Upper lobe of left lung (tissue), 6 donors: ENCODE data around the gene MARK2. TPM values are rescaled to one million over a fixed set of nuclear protein-coding genes. Genes with fewer than 3 reads are reported as not detected.

Source experiments
- ATAC-seq, 2 donors: fragments of 200-7000 bp; cut with Tn5 transposase; one replicate each; pipeline ENCODE4 v1.9.1; 2022; ENCODE audit warnings: mild to moderate bottlenecking in 2 of 2, moderate library complexity in 2 of 2; ENCODE audit not compliant: low FRiP score in 2 of 2
- DNase-seq, 2 donors: peaks; one replicate each; pipeline ENCODE4 v3.0.0-alpha.2; 2019 to 2020
- H3K27ac ChIP-seq, 4 donors: fragments of 200-600 bp; sonication (generic); one replicate each; pipeline ENCODE4 v1.5.1; 2016 to 2019
- H3K27me3 ChIP-seq, 4 donors: fragments of 200-600 bp; sonication (generic); one replicate each; pipeline ENCODE4 v1.5.1; 2017 to 2019
- H3K36me3 ChIP-seq, 4 donors: fragments of 200-600 bp; sonication (generic); one replicate each; pipeline ENCODE4 v1.5.1; 2016 to 2019
- H3K4me1 ChIP-seq, 4 donors: fragments of 200-600 bp; sonication (generic); one replicate each; pipeline ENCODE4 v1.5.1; 2018 to 2019
- H3K4me3 ChIP-seq, 4 donors: fragments of 200-600 bp; sonication (generic); one replicate each; pipeline ENCODE4 v1.5.1; 2017 to 2019; ENCODE audit warnings: mild to moderate bottlenecking in 2 of 4, moderate library complexity in 1 of 4
- H3K9me3 ChIP-seq, 4 donors: fragments of 200-600 bp; sonication (generic); one replicate each; pipeline ENCODE4 v1.5.1; 2018 to 2019
- EP300 ChIP-seq, 4 donors: sonication (generic); formaldehyde crosslinking; IDR thresholded peaks; one replicate each; pipeline ENCODE4 v1.5.1; 2017; ENCODE audit warnings: antibody characterized with exemption in 4 of 4, control low read depth in 2 of 4
- POLR2A ChIP-seq, 4 donors: fragments of 450-650 bp; IDR thresholded peaks; one replicate each; pipeline ENCODE4 v1.5.1; 2016 to 2017; ENCODE audit warnings: antibody characterized with exemption in 4 of 4, mild to moderate bottlenecking in 2 of 4
- POLR2AphosphoS5 ChIP-seq, 2 donors: sonication (generic); formaldehyde crosslinking; IDR thresholded peaks; one replicate each; pipeline ENCODE4 v1.5.1; 2017; ENCODE audit warnings: antibody characterized with exemption in 2 of 2
- WGBS, 2 donors: methylation state at CpG; one replicate each; pipeline ENCODE4 v1.1.5; 2017 to 2018; 5-methylcytosine and 5-hydroxymethylcytosine counted together
- total RNA-seq, 6 donors: library from RNA; depleted of rRNA in 4 of 6; stranded (reverse); fragments of >200 nt in 4 of 6; gene quantifications; one replicate each; pipeline versions ENCODE4 v1.1.0 to v1.2.1, GENCODE V29; 2016 to 2021
- TF ChIP-seq, protein P1 (sequence below), 6 experiments: fragments of 450-650 bp in 4 of 6; fragments of 200-600 bp in 2 of 6; sonication (generic) in 2 of 6; IDR thresholded peaks; one replicate each; pipeline ENCODE4 v1.5.1; 2016 to 2019; ENCODE audit warnings: antibody characterized with exemption in 6 of 6
- donor health status: DM: no; HTN: no; CAD: no; lungs with moderate emphysema.
- donor health status: DM: no; HTN: yes; CAD: no; lungs with severe emphysema.

MARK2 gene
- total RNA-seq, 6 donors from 2014 or later: 41.7 to 67.1 (median 50.7) TPM

DNA sequence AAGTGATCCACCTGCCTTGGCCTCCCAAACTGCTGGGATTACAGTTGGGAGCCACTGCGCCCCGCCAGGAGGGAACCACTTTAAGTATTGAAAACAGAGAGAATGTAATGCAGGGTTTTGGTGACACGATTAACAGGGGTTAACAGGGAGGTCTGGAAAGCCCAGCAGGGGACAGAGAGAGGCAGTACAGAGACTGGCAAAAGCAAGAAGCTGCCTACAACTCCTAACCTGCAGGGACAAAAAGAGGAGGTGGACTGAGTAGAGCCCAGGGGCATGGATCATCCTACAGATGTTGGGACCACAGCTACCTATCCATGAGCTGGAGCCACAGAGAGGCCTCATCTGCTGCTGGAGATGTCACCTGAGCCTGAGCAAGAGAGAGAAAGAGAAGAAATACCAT is 27.4 kb upstream of the MARK2 start:
- Histone ChIP-seq H3K4me3 (no peak overlapping the region), H3K27me3 (no peaks in the 10 kb centered on the region), H3K4me1 (peaks cover 17 to 33% (median 20%) of the 10 kb centered on the region in 4 donors), H3K27ac (no peak overlapping the region), H3K36me3 (no peaks in the 10 kb centered on the region), H3K9me3 (no peaks in the 10 kb centered on the region)
- DNase-seq: no peak
- TF ChIP-seq POLR2AphosphoS5 (IDR thresholded peaks at IDR 0.05) (no peak), POLR2A (IDR thresholded peaks at IDR 0.05) (no peak), EP300 (IDR thresholded peaks at IDR 0.05) (no peak)
- TF ChIP-seq, protein P1, sequence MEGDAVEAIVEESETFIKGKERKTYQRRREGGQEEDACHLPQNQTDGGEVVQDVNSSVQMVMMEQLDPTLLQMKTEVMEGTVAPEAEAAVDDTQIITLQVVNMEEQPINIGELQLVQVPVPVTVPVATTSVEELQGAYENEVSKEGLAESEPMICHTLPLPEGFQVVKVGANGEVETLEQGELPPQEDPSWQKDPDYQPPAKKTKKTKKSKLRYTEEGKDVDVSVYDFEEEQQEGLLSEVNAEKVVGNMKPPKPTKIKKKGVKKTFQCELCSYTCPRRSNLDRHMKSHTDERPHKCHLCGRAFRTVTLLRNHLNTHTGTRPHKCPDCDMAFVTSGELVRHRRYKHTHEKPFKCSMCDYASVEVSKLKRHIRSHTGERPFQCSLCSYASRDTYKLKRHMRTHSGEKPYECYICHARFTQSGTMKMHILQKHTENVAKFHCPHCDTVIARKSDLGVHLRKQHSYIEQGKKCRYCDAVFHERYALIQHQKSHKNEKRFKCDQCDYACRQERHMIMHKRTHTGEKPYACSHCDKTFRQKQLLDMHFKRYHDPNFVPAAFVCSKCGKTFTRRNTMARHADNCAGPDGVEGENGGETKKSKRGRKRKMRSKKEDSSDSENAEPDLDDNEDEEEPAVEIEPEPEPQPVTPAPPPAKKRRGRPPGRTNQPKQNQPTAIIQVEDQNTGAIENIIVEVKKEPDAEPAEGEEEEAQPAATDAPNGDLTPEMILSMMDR (IDR thresholded peaks at IDR 0.05): no peak
- ATAC-seq: no peak
- WGBS, 2 donors: 88 to 96% methylated on average over 3 of the region's 3 CpGs

DNA sequence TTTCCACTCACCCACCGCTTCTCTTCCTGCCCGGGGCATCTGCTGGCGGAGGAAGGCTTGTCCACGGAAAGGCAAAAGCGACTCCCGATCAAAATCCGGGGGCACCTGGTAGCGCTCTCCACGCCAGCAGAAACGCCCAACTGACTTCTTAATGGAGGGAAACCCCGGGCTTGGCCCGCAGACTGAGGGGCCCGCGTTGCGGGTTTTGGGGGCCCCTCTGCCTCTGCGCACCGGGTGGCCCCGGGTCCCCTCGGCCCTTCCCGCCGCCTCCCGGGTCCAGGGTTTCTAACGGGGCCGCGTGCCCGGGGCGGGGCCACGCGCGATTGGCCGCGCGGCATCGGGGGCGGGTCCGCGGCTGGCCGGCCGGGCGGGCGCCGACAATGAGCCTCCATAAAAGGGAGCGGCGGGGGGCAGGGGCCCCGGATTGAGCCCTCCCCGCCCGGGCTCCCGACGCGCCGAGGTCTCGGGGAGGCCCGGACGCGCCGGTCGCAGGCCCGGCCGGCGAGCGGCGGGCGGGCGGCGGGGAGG is 25.8 kb upstream of the MARK2 start, which contains the start of gene SPINDOC:
Gene SPINDOC, plus strand, starts transcription at position 422 of the 528 bp plus-strand sequence. CDS start 231 bp downstream, outside the sequence.
- peak; percentile 83 to 95 for ATAC-seq
- Histone ChIP-seq H3K36me3 (peaks cover 0 to 10% (median 5%) of the 10 kb centered on the region in 4 donors), H3K4me3 (peak within 1 kb of the TSS; percentile 94 to 97 (median 95)), H3K27ac (peak within 1 kb of the TSS; percentile 76 to 94 (median 88)), H3K4me1 (peaks cover 17 to 36% (median 20%) of the 10 kb centered on the region in 4 donors), H3K27me3 (no peaks in the 10 kb centered on the region), H3K9me3 (no peaks in the 10 kb centered on the region)
- TF ChIP-seq EP300 (IDR thresholded peaks at IDR 0.05) (no peak), POLR2A (IDR thresholded peaks at IDR 0.05) (peak in 3 of 4 donors; percentile 24 to 62 (median 30)), POLR2AphosphoS5 (IDR thresholded peaks at IDR 0.05) (no peak)
- TF ChIP-seq, protein P1 (IDR thresholded peaks at IDR 0.05): peak in 1 of 6 experiments; percentile 5
- peak; percentile 84 to 96 for DNase-seq
- WGBS, 2 donors: 0% methylated on average over 17 to 22 of the region's 65 CpGs

- no peaks in the 10 kb centered on the region for H3K27me3 ChIP-seq
- H3K4me1 ChIP-seq: peaks cover 17 to 36% (median 20%) of the 10 kb centered on the region in 4 donors
- WGBS, 2 donors: 0 to 2% methylated on average over 3 to 17 of the region's 74 CpGs
- H3K4me3 ChIP-seq: peak overlapping the region; percentile 94 to 97 (median 95)
- TF ChIP-seq, protein P1 (IDR thresholded peaks at IDR 0.05): peak in 1 of 6 experiments; percentile 1
- TF ChIP-seq POLR2A (IDR thresholded peaks at IDR 0.05) (no peak), POLR2AphosphoS5 (IDR thresholded peaks at IDR 0.05) (no peak)
- H3K36me3 ChIP-seq: peaks cover 3 to 17% (median 12%) of the 10 kb centered on the region in 4 donors
- H3K27ac ChIP-seq: peak overlapping the region; percentile 76 to 94 (median 88)
- ATAC-seq (peak; percentile 16 to 79), DNase-seq (peak; percentile 49 to 87)
- H3K9me3 ChIP-seq: no peaks in the 10 kb centered on the region
Observed at GRCh38 chr11:63813563-63814382, 25.1 kb upstream of the MARK2 start.

GRCh38 chr11:63814383-63814736 is 24.6 kb upstream of the MARK2 start:
- TF ChIP-seq, protein P1 (IDR thresholded peaks at IDR 0.05): no peak
- TF ChIP-seq EP300 (IDR thresholded peaks at IDR 0.05): no peak
- no peak for TF ChIP-seq POLR2AphosphoS5 (IDR thresholded peaks at IDR 0.05)
- no peak for TF ChIP-seq POLR2A (IDR thresholded peaks at IDR 0.05)
- 18 to 28% methylated on average over 7 of the region's 7 CpGs for WGBS, 2 donors
- H3K27ac ChIP-seq: peak overlapping the region in 3 of 4 donors; percentile 86 to 94 (median 91)
- peaks cover 4 to 22% (median 18%) of the 10 kb centered on the region in 4 donors for H3K36me3 ChIP-seq
- no peak for ATAC-seq
- peaks cover 17 to 36% (median 20%) of the 10 kb centered on the region in 4 donors for H3K4me1 ChIP-seq
- DNase-seq: no peak
- peak overlapping the region; percentile 94 to 97 (median 95) for H3K4me3 ChIP-seq
- H3K9me3 ChIP-seq: no peaks in the 10 kb centered on the region
- H3K27me3 ChIP-seq: no peaks in the 10 kb centered on the region
